Activated T-helper 1 cell treated with Interleukin-2 at 50 U/mL for 16 hours (primary cell): ENCODE measurements around the gene MKI67.
A peak's percentile ranks its signal among the peaks of the same experiment; 100 is the strongest.

Experiments
- DNase-seq: peaks from one replicate; pipeline ENCODE4 v3.0.0-alpha.2; 2020; ENCODE audit warnings: low read depth

The MKI67 gene

GRCh38 chr10:128051548-128051947 is 74.7 kb downstream of the MKI67 start:
- DNase-seq: no peak

GRCh38 chr10:128050936-128051335 is 75.3 kb downstream of the MKI67 start:
- no peak for DNase-seq

- DNase-seq: no peak
Measured at GRCh38 chr10:128050121-128050516, 76.1 kb downstream of the MKI67 start.

- DNase-seq: no peak
Measured at GRCh38 chr10:128049226-128050120, 76.8 kb downstream of the MKI67 start.

GRCh38 chr10:128048819-128049210 is 77.4 kb downstream of the MKI67 start:
- DNase-seq: no peak

GRCh38 chr10:128047991-128048818 is 78.0 kb downstream of the MKI67 start:
- DNase-seq: no peak

- peak; percentile 73 for DNase-seq
Measured at GRCh38 chr10:128047351-128047750, 78.9 kb downstream of the MKI67 start.

- DNase-seq: no peak
Measured at GRCh38 chr10:128046953-128047290, 79.3 kb downstream of the MKI67 start.
